Sigmoid colon (tissue), 4 donors: ENCODE measurements around the gene RAB14.
A peak's percentile ranks its signal among the peaks of the same experiment; 100 is the strongest.

Experiments used
- EP300 ChIP-seq, 4 donors: sonication (generic); formaldehyde crosslinking; IDR thresholded peaks; one replicate each; pipeline ENCODE4 v1.6.1; 2017; ENCODE audit warnings: antibody characterized with exemption in 4 of 4
- POLR2A ChIP-seq, 2 donors: fragments of 450-650 bp; IDR thresholded peaks; one replicate each; pipeline ENCODE4 v1.6.1; 2016; ENCODE audit warnings: antibody characterized with exemption in 2 of 2, mild to moderate bottlenecking in 2 of 2, moderate library complexity in 2 of 2
- POLR2AphosphoS5 ChIP-seq, 4 donors: sonication (generic); formaldehyde crosslinking; IDR thresholded peaks; one replicate each; pipeline ENCODE4 v1.6.1; 2017; ENCODE audit warnings: antibody characterized with exemption in 4 of 4
- TF ChIP-seq, protein P1 (sequence below), 4 experiments: fragments of 450-650 bp in 3 of 4; fragments of 200-600 bp in 1 of 4; IDR thresholded peaks; one replicate each; pipeline ENCODE4 v1.5.1; 2016 to 2019; ENCODE audit warnings: antibody characterized with exemption in 4 of 4, mild to moderate bottlenecking in 3 of 4, moderate library complexity in 2 of 4

DNA sequence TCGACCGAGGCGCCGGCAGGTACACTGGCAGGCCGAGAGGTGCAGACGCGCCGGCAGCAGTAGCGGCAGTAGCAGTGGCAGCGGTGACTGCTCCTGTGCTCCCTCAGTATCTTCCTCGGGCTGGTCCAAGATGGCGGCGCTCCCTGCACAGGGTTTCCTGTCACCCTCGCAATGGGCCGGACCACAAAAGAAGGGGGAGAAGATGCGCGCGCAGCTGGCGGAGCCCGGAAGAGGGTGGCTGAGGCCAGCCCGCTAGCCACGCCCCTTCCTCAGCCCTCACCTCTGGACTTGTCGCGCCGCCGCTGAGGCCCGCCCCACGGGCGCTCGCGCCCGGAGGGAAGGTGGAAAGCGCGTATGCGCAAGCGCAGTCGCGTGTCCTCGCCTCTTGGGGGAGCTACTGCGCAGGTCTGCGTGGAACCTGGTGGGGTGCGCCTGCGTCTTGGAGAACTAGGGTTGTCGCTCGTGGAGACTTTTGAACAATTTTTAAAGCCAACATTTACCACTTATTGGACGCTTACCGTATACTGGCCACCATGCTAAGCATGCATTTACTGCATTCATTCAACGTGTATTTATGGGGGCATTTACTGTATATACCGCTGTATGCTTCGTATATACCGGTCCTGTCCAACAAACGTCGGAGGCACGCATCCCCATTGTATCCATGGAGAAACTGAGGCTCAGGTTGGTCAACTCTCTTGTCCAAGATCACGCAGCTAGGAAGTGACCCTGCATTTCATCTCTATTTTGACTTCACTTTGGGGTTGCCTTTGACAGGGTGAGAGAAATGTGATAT, at the start of gene RAB14:
- TF ChIP-seq, protein P1, sequence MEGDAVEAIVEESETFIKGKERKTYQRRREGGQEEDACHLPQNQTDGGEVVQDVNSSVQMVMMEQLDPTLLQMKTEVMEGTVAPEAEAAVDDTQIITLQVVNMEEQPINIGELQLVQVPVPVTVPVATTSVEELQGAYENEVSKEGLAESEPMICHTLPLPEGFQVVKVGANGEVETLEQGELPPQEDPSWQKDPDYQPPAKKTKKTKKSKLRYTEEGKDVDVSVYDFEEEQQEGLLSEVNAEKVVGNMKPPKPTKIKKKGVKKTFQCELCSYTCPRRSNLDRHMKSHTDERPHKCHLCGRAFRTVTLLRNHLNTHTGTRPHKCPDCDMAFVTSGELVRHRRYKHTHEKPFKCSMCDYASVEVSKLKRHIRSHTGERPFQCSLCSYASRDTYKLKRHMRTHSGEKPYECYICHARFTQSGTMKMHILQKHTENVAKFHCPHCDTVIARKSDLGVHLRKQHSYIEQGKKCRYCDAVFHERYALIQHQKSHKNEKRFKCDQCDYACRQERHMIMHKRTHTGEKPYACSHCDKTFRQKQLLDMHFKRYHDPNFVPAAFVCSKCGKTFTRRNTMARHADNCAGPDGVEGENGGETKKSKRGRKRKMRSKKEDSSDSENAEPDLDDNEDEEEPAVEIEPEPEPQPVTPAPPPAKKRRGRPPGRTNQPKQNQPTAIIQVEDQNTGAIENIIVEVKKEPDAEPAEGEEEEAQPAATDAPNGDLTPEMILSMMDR (IDR thresholded peaks at IDR 0.05) = peak in 3 of 4 experiments; percentile 30 to 49 (median 48)
- TF ChIP-seq POLR2AphosphoS5 (IDR thresholded peaks at IDR 0.05) = peak; percentile 70 to 94 (median 88)
- TF ChIP-seq POLR2A (IDR thresholded peaks at IDR 0.05) = peak; percentile 59 to 60
- no peak for TF ChIP-seq EP300 (IDR thresholded peaks at IDR 0.05)
